ENCODE measurements around the gene TBC1D8.

DNA sequence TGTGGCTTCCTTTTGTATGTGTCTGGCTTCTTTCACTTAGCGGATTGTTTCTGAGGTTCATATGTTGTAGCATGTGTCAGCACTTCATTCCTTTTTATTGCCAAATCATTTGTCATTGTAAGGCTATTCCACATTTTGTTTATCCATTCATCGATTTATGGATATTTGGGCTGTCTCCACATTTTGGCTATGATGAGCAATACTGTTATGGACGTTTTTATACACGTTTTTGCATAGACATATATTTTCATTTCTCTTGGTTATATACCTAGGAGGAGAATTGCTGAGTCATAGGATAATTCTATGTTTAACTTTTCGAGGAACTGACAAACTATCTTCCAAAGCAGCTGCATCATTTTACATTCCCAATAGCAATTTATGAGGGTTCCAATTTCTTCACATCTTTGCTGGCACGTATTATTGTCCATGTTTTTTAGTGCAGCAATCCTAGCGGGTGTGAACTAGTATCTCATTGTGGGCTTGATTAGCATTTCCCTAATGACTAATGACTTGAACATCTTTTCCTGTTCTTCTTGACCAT lies 48.1 kb upstream of the TBC1D8 start:
- TF ChIP-seq CTCF (conservative IDR thresholded peaks at IDR 0.05; ENCODE audit: low read depth, low read length), result no peak
- no peak for TF ChIP-seq EZH2 (IDR thresholded peaks at IDR 0.05; ENCODE audit: borderline replicate concordance, low read depth, low read length, poor library complexity, severe bottlenecking)

All from A673 (cell line).